NCI-H2171 treated with DMSO at 0.1 percent for 48 hours (cell line): ENCODE results near the gene CFDP1.
A peak's percentile ranks its signal among the peaks of the same experiment; 100 is the strongest.

Source experiments
- DNase-seq: peaks from one replicate; lab custom pipeline; 2025; lab: John Stamatoyannopoulos, UW

CFDP1 gene

GRCh38 chr16:75406943-75407342, 26.4 kb downstream of the CFDP1 start:
- no peak for DNase-seq

GRCh38 chr16:75402821-75403475, 30.4 kb downstream of the CFDP1 start:
- DNase-seq = peak; percentile 68

DNA sequence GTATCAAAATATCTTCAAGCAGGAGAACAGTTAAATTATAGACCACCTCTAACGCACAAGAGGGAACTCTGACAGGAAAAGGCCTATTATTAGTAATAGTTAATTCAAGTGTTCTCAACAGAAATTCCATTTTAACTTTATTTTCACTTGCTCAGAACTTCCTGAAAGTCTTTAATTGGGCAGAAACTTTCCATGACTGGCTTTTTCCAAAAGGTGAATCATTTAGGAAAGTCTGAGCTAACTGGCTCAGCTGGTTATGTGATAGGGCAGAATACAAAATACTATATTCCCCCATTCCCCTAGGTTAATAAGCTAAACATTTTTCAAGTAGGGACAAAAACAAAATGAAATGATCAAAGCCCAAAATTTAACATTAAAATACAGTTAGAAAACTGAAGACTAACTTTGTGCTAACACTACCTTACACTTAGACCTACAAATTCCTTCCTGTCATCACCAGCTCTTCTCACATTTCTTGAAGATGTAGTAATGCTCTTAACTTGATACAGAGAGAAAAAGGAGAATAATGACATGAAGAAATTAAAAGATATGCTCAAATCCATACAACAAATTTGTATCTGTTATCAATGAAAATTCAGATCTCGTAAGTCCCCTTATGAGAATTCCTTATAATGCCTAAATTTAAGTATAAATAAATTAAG, 31.0 kb downstream of the CFDP1 start:
- DNase-seq = no peak

DNA sequence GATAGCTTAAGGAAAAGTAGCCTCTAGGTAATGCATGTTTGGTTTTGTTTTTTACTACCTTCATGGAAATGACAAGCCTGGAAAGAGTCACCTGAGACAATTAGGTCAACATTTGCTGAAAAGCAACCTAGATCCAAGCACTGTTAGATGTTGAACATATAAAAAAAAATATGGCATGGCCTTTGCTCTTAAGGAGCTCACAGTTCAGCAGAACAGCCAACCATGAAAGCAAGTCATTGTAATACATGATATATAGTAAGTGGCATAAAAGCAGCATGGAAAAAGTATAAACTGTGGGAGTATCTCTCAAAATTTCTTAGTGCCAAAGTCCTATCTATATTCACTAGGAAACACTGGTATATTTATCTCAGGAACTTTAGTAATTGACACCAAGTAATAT, 31.6 kb downstream of the CFDP1 start:
- no peak for DNase-seq

GRCh38 chr16:75398333-75398732, 35.0 kb downstream of the CFDP1 start:
- DNase-seq = no peak

DNA sequence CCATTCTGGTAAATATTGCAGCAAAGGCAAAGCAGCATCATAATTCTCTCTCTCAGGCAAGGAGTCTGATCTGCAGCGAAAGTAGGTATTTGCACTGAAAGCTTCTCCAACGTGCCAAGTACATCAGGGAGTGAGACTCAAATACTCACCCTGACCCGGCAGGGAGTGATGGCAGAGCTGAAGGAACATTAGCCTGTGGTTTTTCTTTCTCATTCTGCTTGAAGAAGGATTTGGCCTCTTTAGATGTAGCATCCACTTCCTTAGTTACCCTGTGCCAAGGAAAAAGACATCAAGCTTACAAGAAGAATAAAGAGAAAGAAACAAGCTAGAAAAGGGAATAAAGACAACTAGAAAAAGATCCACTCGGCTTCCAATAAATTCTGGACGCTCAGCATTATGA, 38.4 kb downstream of the CFDP1 start:
- no peak for DNase-seq

DNA sequence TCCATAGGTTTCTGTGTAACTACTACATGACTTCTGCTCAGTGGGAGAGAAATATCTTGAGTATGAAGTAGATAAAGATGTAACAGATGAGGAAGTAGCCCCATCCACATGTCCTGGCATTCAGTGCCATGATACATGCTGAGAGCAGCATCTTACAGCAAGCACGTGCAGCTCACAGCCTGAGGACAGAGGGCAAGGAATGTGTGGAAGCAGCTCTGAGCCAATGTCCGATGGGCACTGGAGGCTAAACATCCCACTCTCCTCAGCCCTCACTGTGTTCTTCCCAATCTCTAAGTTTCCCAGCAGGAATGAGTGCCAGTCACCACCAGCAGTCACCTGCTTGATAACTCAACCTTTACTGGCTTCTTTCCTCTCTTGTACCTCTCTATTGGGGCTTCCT, 40.4 kb downstream of the CFDP1 start:
- DNase-seq = no peak

DNA sequence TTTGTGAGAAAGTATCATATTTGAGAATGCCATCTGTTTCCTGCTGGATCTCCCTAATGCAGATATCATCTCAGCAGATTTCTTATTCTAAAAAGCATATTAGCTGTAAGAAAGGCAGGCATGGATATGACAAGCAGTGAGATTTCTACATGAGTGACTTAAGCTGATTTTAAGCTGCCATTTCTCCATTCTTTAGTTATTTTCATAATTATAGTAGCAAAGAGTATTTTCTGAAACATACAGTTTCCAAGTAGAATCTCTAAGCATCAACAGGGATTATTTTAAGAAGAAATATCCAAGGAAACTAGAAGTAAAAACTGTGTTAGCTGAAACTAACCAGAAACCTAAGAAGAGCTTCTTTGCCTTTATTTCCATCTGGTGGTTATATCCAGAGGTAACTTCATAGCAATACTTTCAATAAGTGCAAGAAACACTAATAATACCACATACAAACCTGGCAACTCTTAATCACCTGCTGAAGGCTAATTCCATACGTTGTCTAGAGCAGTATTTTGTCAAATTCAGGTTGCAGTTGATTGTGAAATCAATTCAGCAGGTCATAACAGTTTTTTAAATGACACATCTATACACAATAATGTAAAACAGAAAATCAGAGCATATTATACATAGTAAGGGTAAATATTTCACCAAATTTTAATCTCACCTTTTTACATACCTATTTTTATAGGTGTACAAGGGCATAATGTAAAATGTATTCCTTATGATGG, 42.2 kb downstream of the CFDP1 start:
- DNase-seq = peak; percentile 58

DNA sequence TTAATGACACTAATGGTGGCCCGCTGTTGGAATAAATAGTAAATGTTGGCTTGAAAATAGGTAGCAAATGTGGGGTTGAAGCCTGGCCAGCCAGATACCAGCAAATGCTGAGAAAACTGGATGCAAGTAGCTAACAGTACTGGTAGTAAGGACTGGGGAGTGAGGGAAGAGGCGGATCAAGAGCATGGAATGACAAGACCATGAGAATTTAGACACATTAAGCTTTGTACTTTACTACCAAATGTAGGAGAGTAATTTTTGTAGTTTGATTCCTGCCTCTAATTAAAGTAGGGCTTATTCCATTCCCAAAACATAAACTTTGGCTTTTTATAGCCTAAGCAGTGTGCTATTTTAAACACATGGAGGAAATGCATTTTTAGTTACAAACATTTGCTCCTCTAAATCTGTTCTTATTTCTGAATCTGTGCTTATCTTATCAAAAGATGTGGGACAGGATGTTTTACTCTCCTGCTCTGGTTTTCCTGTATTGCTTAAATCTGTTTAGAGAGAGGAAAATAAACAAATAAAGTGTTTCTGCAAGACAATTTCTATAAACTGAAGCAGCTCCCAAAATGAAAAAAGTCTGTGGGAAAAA, 44.1 kb downstream of the CFDP1 start:
- DNase-seq = no peak

GRCh38 chr16:75387951-75388350, 45.4 kb downstream of the CFDP1 start:
- DNase-seq = no peak

- DNase-seq = peak; percentile 83
Measured at GRCh38 chr16:75385507-75386152, 47.7 kb downstream of the CFDP1 start.

- DNase-seq = no peak
Measured at GRCh38 chr16:75383141-75383540, 50.2 kb downstream of the CFDP1 start.

- no peak for DNase-seq
Measured at GRCh38 chr16:75382611-75383010, 50.7 kb downstream of the CFDP1 start.

DNA sequence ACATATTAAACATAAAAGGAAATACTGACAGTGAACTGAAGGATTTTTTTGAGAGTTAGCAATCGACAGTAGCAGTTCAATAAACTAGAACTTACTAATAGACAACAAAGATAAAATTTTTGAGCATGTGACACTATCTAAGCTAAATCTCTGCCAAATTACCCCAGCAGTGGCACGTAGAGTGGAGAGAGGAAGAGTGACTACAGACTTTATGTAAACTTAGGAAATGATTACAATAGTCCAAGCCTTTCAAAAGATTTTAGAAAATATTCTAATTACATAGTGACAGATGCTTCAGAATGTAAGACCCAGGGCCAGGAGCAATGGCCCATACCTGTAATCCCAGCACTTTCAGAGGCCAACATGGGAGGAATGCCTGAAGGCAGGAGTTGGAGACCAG, 52.4 kb downstream of the CFDP1 start:
- no peak for DNase-seq

DNA sequence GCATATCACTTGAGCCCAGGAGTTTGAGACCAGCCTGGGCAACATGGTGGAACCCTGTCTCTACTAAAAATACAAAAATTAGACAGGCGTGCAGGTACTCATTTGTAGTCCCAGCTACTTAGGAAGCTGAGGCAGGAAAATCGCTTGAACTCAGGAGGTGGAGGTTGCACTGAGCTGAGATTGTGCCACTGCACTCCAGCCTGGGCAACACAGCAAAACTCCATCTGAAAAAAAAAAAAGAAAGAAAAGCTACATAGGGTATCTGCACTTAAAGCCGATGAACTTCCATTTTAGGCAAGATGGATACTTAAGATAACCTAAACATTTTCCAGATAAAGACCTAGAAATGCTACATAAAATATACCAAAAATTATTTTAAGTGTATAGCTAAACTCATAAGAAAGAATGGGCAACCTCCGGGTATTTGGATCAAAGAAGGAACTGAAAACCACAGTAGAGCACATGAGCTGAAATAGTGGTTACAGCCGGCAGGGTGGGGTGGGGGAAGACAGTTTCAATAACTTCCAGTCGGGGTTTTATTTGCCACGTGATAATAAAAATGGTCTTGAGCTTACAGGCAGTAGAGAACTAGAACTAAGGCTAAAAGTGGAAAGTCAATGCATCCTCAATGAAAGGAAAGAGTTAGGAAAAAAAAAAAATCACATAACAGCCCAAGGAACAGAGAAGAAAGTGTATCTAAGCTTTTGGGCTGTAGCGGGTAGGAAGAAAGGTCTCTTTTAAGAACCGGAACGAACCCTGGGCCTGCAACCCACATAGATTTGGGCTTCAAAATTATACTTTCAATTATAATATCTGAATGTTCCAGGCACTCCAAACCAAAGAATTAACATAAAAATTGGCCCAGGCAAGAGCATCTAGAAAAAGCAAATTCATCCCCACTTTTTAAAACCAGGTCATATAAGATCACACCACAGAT, 53.1 kb downstream of the CFDP1 start:
- DNase-seq = no peak

- DNase-seq = no peak
Measured at GRCh38 chr16:75379339-75379738, 54.0 kb downstream of the CFDP1 start.

DNA sequence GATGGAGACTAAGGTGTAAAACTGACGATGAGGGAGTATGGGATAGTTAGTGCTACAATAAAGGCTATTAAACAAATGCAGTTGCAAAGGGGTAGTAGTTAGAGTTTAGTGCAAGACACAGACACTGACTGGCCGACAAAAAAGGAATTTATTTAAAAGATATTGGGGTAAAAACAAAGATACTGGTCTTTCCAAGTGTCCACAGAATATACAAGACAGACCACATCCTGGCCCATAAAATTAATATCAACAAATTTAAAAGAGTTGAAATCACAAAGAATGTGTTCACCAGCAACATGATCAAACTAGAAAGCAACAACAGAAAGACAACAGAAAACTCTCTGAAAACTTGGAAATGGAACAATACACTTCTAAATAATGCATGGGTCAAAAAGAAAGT, 54.7 kb downstream of the CFDP1 start:
- DNase-seq = no peak

DNA sequence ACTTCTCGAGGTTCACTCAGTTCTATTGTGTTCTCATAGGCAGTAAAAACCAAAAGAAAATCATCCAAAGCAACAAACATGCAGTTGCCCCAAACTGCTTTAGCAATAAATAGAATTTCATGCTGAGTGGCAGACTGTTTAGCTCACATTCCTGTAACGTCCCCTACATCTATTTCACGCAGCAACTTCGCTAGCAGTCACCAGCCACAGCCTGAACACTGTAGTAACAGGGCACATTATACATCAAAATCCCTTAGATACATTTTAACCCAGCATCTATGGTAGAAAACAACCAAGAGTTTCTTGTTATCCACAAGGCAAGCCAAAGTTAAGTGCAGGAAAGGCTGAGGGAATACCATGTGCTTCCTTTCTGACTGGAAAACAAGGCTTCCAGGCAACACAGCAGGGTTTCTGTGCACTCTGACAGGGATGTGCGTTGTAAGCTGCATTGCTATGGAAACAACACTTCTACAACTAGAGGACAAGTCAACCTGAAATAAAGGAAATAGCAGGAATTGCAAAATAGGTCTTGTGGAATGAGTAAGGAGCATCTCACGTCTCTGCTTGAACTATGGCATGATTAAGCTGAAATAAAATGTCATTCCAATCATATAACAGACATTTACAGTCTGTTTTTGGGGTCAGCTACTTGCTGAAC, 55.4 kb downstream of the CFDP1 start:
- DNase-seq = peak; percentile 49

DNA sequence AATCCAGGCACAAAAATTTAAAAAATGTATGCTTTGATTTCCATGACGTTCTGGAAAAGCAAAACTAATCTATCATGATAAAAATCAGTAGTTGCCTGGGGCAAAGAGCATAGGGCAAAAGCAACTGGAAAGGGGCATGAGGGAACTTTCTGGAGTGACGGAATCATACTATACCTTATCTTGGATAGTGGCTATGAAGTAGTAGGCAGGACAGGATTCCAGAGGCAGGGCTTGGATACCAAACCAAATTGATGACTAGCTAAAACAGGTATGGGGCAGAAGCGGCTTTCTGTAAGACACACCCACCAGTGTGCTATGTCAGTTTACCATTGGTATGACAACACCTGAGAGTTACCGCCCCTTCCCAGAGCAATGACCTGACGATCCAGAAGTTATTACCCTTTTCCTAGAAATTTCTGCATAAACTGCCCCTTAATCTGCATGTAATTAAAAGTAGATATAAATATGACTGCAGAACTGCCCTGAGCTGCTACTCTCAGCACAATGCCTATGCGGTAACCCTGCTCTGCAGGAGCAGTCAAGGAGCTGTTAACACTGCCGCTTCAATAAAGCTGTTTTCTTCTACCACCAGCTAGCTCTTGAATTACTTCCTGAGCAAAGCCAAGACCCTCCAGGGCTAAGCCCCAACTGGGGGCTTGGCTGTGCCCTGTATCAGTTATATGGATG, 56.7 kb downstream of the CFDP1 start:
- DNase-seq = no peak

GRCh38 chr16:75374388-75374787, 58.9 kb downstream of the CFDP1 start:
- DNase-seq = no peak
